HG02870 (cell line): ENCODE measurements around the gene ATXN10.

ENCODE experiments used
- ATAC-seq: cut with Tn5 transposase; IDR thresholded peaks from one replicate; pipeline ENCODE4 v1.9.1; 2021; ENCODE audit warnings: mild to moderate bottlenecking, moderate library complexity; ENCODE audit not compliant: unreplicated experiment

Gene ATXN10

DNA sequence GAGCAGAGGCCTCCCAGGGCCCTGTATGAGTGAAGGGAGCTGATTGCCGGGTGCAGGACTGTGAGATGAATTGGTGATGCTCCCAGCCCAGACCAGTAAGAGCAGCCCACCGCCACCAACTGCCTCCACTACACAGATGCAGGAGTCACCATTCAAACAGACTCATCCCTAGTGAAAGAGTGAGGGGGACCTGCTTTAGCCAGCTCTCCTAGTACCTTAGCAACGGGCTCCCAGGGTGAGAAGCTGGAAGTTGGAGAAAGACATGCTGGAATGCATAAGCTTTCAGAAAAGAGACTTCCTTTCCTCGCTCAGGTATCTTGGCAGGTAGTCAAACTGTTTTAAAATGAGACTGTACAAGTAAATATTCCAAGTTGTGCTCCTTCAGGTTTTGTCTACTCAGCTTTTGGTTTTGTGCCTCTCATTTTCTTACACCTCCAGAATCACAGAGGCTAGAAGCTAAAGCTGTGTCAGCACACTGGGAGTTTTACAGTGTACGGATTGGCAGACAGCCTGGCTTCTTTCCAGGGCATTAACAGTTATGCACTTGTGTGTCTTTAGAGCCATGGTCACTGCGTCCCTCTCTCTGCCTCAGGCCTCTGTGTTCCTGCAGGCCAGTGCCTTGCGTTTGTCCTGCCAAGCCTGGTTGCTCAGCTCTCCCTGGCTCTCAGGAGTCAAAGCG lies 146.2 kb downstream of the ATXN10 start:
- no peak for ATAC-seq

DNA sequence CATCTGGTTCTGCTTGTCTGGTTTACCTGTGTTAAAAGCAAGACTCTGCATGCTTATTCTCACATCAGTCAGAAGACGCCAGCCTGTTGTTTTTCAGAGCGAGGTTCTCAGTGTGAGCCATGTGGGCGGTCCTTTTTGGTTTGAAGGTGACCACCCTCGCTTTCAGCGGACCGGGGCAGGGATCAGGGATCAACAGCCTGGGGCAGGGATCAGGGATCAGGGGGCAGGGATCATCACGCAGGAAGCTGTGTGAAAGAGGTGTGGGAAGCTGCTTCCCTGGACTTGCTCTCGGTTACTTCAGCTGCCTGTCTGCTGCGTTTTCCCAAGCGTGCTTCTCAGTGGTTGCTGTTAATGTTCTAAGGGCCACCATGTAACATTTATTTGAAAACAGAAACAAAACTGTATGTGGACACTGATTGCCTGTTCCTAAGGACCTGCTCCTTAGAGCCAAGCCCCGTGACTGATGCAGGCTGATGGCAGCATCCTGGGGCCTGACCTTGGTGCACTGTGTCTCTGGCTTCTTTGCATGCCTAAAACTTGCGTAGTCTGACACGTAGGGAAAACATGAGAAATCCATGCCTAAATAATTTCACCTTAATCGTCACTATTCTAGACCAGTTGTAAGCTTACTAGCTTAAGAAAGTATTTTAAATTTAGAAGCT lies 146.9 kb downstream of the ATXN10 start:
- no peak for ATAC-seq

DNA sequence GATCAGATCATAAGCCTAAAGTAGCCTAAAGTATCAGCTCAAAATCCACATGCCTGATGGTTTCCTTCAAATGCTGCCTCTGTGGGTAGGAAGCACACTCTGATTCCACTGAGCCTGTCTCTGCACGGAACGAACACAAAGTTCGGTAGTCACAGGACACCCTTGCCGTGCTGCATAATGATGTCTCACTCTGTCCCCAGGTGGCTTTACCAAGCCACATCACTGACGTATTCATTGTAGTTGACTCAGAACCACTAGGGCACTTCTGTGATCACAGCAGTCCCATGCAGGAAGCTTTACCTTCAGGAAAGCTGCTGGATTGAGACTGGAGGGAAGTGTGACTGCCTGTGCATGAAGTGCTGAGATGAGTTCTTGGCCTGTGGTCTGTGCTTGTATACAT lies 147.7 kb downstream of the ATXN10 start:
- no peak for ATAC-seq

DNA sequence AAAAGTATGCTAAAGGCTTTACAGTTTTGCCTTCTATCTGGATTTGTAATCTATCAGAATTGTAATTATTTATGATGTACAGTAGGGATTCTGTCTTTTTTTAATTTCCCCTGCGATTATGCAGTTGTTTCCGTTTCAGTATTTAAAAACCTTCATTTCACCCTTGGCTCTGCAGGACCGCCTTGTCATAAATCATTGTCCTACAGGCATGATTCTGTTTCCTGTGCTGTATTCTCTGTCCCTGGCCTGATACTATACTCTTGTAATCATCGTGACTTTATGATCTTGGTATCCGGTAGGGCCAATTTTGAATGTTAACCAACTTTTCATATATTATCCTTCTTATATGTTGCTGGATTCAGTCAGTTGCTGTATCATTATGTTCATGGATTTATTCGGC lies 151.7 kb downstream of the ATXN10 start:
- no peak for ATAC-seq

DNA sequence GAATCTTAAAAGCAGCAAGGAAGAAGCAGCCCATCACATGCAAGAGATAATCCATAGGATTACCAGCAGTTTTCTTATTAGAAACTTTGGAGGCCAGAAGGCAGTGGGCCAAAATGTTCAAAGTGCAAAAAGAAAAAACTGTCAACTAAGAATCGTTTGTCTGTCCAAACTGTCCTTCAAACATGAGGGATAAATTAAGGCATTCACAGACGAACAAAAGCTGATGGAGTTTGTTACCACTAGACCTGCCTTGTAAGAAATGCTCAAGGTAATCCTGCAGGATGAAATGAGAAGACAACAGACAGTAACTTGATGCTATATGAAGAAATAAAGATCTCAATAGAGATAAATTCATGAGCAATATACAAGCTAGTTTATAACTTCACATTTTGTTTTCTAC lies 154.9 kb downstream of the ATXN10 start:
- ATAC-seq = no peak

DNA sequence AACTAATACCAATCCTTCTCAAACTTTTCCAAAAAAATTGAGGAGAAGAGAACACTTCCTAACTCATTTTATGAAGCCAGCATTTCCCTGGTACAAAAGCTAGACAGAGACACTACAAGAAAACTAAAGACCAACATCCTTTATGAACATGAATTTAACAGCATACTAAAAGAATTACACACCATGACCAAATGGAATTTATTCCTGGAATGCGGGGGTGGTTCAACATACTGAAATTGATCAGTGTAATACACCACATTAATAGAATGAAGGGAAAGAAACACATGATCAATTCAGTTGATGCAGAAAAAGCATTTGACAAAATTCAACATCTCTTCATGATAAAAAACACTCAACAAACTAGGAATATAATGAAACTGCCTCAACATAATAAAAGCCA lies 157.2 kb downstream of the ATXN10 start:
- ATAC-seq = no peak

DNA sequence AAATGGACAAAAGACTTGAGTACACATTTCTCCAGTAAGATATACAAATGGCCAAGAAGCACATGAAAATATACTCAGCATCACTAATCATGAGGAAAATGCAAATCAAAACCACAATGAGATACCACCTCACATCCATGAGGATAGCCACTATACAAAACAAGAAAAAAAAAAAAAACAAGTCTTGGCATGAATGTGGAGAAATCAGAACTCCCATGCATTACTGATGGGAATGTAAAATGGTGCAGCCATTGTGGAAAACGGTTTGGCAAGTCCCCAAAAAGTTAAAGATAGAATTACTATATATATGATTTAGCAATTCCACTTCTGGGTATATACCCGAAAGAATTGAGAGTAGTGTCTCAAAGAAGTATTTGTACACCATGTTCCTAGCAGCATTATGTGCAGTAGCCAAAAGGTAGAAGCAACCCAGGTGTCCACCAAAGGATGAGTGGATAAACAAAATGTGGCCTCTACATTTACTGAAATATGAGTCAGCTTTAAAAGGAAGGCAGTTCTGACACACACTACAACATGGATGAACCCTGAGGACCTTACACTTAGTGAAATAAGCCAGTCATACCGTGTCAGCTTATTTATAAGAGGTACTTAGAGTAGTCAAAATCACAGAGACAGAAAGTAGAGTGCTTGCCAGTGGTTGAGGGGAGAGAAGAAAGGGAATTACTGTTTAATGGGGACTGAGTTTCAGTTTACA lies 159.1 kb downstream of the ATXN10 start:
- ATAC-seq = no peak

DNA sequence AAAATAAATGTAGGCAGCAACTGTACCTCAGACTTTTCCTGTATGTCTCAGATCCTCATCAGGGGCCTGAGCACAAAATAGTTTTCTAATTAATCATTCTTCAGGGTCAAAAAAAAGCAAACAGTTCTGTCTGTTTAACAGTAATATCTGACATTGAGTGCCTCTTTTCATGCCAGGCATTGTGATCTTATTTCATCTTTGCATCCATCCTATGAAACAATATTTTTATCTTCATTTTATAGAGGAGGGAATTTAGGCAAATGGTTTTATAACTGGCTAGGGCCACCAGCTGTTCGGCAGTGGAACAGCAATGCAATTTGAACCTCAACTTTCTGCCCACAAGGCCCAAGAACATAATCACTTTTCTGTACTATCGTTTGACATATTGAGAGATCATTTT lies 159.8 kb downstream of the ATXN10 start:
- no peak for ATAC-seq

DNA sequence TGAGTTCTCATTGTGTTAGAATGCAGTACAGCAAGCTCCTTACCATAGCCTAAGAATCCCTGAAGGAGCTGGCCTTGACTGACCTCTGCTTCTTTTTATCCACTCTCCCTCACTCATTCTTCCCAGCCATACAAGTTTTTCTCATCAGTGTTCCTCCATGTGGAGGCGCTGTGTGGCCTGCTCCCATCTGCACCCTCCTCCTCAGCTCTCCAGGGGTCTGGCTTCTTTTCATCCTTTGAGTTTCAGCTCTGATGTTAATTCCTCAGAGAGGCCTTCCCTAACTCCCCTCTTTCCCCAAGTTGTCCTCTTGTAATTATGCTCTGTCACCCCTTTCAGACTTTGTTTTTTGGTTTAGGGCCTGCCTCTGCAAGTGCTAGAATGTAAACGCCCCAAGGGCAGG lies 160.5 kb downstream of the ATXN10 start:
- ATAC-seq = no peak

DNA sequence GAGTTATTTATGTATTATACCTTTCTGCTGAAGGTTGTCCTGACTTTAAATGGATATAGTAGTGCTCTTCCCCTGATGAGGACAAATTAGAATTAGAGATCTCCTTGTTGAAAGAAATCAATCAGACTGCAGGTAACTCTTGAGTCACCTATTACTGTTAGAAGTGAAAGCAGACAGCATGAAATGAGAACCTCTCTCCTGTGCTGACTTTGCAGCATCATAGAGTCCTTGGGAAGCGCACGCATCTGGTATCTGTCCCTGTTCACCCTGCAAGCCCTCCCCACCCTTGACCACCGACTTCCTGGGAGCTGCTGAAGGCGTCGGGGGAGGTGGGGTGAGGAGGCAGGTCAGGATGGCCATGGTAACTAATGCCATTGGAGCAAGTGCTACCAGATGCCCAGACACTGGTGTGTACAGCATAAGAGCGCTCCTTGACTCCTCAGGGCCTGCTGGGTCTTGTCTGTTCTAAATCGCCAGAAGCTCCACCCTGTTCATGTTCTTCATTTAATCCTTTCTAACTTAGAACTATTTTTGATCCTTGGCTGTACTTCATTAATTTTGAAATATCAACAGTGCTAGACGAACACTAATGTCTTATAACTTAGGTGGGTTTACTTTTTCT lies 161.4 kb downstream of the ATXN10 start:
- ATAC-seq = no peak

DNA sequence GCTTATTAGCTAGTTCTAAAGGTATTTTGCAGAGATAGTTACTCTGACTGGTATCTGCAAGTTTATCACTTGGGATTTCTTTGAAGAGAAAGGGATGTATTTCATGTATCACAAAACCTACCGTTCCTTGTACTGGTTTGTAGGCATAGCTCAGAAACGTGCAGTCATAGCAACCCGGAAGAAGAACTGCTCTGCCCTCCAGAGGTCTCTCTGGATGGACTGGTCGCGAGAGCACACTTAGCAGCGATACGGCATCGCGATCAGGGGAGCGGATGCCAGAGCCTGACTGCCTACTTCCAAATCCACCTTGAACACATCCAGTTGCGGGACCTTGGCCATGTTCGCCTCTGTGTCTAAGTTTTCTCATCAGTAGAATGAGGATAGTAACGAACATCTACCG lies 162.0 kb downstream of the ATXN10 start:
- no peak for ATAC-seq

DNA sequence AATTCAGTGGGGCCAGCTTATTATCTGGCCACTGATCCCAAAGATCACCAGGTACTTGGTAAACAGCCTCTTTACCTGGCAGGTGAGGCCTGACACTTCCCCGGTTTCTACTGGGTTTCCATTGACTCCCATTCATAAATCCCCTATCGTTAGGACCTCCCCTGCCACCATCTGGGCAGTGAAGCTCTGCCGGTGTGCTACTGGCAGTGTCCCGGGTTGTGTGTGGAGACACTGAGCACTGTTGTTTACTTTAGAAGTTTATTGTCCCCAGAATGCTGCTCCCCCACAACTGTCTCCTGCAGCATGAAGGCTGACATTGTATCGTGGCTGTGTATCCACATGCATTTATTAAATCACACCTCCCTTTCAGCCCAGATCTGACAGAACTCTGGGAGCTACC lies 162.6 kb downstream of the ATXN10 start:
- ATAC-seq = no peak

DNA sequence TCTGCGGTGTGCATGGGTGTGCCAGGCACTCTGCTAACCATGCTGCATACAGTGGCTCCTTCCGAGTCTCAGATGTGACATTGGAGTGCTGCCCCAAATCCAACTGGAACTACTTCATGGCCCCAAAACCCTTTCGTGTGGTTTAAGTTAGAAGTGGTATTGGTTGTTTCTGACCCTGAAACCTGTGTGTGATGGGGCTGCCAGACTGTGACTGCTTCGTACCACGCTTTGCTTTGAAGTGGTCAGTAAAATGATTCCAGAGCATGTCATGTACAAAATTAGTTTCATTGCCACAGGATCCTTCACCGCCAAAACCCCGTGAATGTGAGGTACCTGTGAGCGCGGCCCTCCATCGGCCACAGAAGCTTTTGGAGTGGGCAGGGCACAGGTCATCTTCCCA lies 163.2 kb downstream of the ATXN10 start:
- no peak for ATAC-seq

DNA sequence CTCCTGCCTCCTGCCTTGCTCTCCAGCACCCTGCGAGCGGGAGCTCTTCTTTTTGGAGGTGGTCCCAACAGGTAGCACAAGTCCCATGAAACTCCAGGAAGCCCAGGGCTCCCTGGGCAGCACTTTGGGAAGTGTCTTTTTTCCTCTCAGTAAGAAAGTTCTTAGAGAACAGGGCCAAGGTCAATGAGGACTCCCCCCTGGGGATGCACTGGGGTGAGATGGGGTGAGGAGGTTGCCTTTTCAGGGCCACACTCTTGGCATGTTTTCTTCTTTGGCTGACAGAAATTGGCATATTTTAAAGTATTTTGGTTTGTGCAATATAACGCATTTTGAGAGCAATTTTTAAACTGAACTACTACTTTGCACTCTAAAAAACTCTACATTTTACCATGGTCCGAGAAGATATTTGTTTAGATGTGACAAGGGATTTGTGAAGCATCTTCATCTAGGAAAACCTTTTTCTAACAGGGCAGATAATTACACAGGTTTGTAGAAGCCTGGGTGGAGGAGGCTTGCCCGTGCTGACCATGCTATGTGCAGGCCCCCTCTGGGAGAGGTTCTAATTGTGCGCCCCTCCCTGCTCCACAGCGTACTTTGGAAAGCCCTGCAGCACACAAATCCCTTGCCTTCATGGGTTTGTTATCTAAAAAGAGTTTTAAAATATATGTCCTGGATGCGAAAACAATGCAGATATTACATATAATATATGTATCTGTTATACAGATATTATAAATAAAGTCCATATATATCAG lies 165.0 kb downstream of the ATXN10 start:
- no peak for ATAC-seq

DNA sequence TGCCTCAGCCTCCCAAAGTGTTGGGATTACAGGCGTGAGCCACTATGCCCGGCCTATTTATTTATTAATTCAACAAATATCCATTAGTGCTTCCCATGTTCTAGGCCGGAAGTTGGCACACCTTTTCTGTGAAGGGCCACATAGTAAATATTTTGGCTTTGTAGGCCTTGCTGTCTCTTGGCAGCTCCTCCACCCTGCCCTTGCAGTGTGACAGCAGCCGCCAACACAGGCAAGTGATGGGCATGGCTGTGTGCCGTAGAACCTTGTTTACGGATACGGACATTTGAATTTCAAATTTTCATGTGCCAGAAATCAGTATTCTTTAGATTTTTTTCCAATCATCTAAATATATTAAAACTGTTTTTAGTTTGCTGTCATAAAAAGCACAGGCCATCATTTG lies 165.9 kb downstream of the ATXN10 start:
- no peak for ATAC-seq

DNA sequence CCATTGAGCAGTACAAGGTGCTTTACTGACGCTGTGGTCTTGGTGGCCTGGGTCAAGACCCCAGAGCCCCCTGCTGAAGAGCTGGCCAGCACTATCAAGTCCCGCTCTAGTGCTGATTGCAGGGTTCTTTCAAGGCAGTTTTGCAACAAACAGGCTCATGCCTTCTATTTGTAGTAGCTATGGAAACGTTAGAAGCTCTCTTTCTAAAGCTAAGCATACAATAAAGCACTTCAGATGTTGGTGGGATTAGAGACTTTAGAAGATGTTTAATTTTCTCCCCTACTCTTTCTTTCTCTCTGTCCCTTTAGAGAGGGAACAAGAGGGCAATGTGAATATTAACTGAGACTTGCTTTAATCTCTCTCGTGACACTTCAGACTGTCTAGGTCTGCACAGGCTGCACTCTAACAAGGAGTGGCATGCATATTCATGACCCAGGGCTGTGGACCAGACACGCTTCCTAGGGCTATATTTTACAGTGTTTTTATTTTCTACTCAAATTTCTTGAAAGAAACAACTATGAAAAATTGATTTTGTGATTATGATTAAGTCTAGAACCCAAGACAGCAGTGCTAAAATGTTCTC lies 166.8 kb downstream of the ATXN10 start:
- ATAC-seq = no peak

DNA sequence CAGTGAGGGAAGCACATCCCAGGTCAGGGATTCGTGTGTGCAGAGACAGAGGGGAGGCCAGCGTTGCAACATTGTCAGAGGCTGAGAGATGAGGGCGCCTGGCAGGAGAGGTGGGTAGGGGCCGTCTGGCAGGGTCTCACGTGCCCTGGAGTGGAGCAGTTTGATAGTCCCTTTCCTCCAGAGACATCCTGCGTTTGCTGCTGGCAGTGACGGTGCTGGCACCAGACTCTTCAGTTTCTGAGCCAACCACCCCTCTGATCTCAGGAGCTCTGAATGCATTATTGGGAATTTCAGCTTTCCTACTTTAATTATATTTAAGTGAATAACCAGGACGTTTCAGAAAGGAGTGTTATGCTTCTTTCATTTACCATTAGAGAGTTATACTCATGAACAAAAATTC lies 168.8 kb downstream of the ATXN10 start:
- ATAC-seq = no peak

DNA sequence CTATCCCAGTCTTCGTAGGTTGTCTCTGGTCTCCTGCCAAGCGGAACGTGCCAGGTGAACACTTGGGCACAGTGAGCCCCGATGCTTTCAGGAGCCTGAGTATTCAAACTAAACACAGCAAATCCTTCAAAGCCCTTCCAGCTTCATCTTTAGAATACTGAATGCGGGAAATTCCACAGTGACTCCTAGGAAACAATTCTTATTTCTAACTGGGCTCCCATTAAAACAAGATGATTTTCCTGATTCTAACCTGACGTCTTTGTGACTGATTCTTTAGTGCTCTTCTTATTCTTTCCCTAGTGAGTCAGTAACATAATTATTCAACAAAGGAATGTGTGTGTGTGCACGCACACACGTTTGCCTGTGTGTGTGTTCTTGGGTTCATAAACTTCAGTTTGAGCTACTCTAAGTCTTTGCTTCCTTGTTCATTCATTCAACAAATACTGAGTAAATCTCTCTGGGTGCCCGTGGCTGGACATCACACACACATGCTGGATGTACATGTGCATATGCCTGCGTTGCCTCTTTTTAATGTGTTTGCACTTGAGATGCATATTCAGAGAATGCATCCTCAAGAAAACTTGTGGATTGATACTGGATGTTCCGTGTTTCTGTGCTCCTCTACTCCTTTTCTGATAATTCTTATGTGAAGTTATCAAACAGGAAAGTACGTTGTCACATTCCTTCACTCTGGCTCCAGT lies 170.8 kb downstream of the ATXN10 start:
- ATAC-seq = no peak

DNA sequence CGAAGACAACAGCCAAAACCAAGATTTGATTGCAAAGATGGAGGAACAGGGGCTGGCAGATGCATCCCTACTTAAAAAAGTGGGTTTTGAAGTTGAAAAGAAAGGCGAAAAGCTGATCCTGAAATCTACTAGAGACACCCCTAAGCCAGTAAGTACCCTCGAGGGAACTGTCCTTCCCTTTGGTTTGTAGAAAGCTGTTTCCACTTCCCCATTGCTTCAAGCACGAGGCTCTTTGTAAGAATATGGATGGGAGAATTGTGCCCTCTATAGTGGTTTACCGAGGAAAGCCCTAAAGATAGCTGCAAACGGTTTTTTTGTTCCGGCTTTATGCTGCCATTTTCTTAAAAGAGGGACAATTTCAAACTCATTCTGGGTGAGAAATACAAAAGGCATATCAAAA lies 171.4 kb downstream of the ATXN10 start:
- ATAC-seq = no peak

DNA sequence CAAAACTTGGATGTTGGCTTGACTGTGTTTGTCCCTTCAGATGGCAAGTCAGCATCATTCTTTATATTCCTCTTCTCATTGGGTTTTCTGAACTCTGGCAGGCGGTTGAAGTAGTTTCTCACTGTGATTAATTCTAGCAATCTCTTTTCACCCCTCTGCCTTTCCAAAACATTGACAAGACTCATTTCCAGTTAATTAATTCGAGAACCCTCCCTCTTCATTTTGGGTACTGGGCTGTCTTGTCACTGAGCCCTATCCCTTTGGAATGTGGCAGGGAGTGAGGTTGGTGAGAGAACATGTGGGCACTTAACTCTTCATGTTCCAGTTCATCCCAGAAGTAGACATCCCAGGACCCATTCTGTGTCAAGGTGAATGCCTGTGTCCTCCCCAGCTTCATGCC lies 172.4 kb downstream of the ATXN10 start:
- no peak for ATAC-seq
